Measurements from ENCODE around the gene FRYL. TPM values are rescaled to one million over a fixed set of nuclear protein-coding genes. Genes with fewer than 3 reads are reported as not detected.

The FRYL gene
- total RNA-seq, 1 experiment from 2014 or later: 53.9 TPM

- intact Hi-C loops (cut with micrococcal nuclease): no loop called here
- no peak for TF ChIP-seq CTCF (IDR thresholded peaks at IDR 0.05; ENCODE audit: unreplicated experiment)
- Mint-ChIP-seq H3K27ac (ENCODE audit: low read depth, unreplicated experiment) (no peak overlapping the region), H3K27me3 (ENCODE audit: insufficient read depth, unreplicated experiment) (no peaks in the 10 kb centered on the region), H3K4me1 (ENCODE audit: insufficient read depth, unreplicated experiment) (no peaks in the 10 kb centered on the region), H3K4me3 (ENCODE audit: unreplicated experiment) (no peak overlapping the region), H3K36me3 (ENCODE audit: insufficient read depth, unreplicated experiment) (no peaks in the 10 kb centered on the region), H3K9me3 (ENCODE audit: unreplicated experiment) (no peaks in the 10 kb centered on the region)
- BruUV-seq (replicated peaks): no TSS peak
- DNase-seq (ENCODE audit: unreplicated experiment): no peak
- CTCF ChIA-PET: interaction anchor here (0.7 to 1.7 kb wide), 3 partner anchors 10 to 195 kb away, joined by 4 to 9 read pairs (median 4); partner anchors contain the start of gene FRYL
- POLR2A ChIA-PET: interaction anchor here (2.2 to 3.8 kb wide), 2 partner anchors 9 to 11 kb away, joined by 5 to 16 read pairs; partner anchors contain the start of gene FRYL
Observed at GRCh38 chr4:48791313-48791712, 11.2 kb upstream of the FRYL start.

DNA sequence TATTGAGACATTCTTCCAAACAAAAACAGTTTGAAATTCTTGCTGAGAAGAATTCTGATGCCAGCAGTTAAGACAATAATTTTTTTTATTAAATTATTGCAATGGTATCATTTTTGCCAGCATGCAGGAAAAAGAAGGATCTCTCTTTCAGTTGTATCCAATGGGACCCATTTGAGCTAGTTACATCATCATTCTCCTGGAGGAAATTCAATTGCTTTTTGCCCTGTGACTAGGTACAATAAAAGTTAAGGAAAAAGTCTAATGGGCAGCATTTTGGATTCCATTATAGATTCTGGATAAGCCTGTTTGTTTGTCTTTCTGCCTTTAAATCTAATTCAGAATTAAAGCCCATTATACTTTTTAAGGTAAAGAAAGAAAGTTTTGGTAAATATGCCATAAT is 10.5 kb upstream of the FRYL start:
- Mint-ChIP-seq H3K4me3 (ENCODE audit: unreplicated experiment) (no peak overlapping the region), H3K27me3 (ENCODE audit: insufficient read depth, unreplicated experiment) (no peaks in the 10 kb centered on the region), H3K27ac (ENCODE audit: low read depth, unreplicated experiment) (no peak overlapping the region), H3K9me3 (ENCODE audit: unreplicated experiment) (no peaks in the 10 kb centered on the region), H3K36me3 (ENCODE audit: insufficient read depth, unreplicated experiment) (no peaks in the 10 kb centered on the region), H3K4me1 (ENCODE audit: insufficient read depth, unreplicated experiment) (no peaks in the 10 kb centered on the region)
- intact Hi-C loops (cut with micrococcal nuclease): no loop called here
- ChIA-PET POLR2A (interaction anchor here (3.8 kb wide), 1 partner anchor 10 kb away, joined by 16 read pairs; the partner anchor contains the start of gene FRYL), CTCF (interaction anchor here (0.7 to 1.7 kb wide), 3 partner anchors 10 to 196 kb away, joined by 4 to 9 read pairs (median 4); partner anchors contain the start of gene FRYL)
- no peak for DNase-seq (ENCODE audit: unreplicated experiment)
- TF ChIP-seq CTCF (IDR thresholded peaks at IDR 0.05; ENCODE audit: unreplicated experiment): no peak
- BruUV-seq (replicated peaks): no TSS peak

- no peaks in the 10 kb centered on the region for H3K9me3 Mint-ChIP-seq (ENCODE audit: unreplicated experiment)
- ChIA-PET POLR2A (interaction anchor here (1.2 to 1.8 kb wide), 2 partner anchors 14 to 38 kb away, joined by 3 to 5 read pairs; no protein-coding TSS in a partner anchor), CTCF (no interaction called here)
- no peaks in the 10 kb centered on the region for H3K27me3 Mint-ChIP-seq (ENCODE audit: insufficient read depth, unreplicated experiment)
- no peak for TF ChIP-seq CTCF (IDR thresholded peaks at IDR 0.05; ENCODE audit: unreplicated experiment)
- no peak overlapping the region for H3K27ac Mint-ChIP-seq (ENCODE audit: low read depth, unreplicated experiment)
- no peak overlapping the region for H3K4me3 Mint-ChIP-seq (ENCODE audit: unreplicated experiment)
- no TSS peak for BruUV-seq (replicated peaks)
- no peak for DNase-seq (ENCODE audit: unreplicated experiment)
- H3K4me1 Mint-ChIP-seq (ENCODE audit: insufficient read depth, unreplicated experiment): no peaks in the 10 kb centered on the region
- no peaks in the 10 kb centered on the region for H3K36me3 Mint-ChIP-seq (ENCODE audit: insufficient read depth, unreplicated experiment)
- intact Hi-C loops (cut with micrococcal nuclease): no loop called here
Observed at GRCh38 chr4:48787056-48787455, 7.0 kb upstream of the FRYL start.

GRCh38 chr4:48786549-48786948 is 6.5 kb upstream of the FRYL start:
- Mint-ChIP-seq H3K36me3 (ENCODE audit: insufficient read depth, unreplicated experiment) (no peaks in the 10 kb centered on the region), H3K4me1 (ENCODE audit: insufficient read depth, unreplicated experiment) (peaks cover 2% of the 10 kb centered on the region), H3K27me3 (ENCODE audit: insufficient read depth, unreplicated experiment) (no peaks in the 10 kb centered on the region), H3K4me3 (ENCODE audit: unreplicated experiment) (no peak overlapping the region), H3K9me3 (ENCODE audit: unreplicated experiment) (no peaks in the 10 kb centered on the region), H3K27ac (ENCODE audit: low read depth, unreplicated experiment) (no peak overlapping the region)
- intact Hi-C loops (cut with micrococcal nuclease): no loop called here
- no peak for TF ChIP-seq CTCF (IDR thresholded peaks at IDR 0.05; ENCODE audit: unreplicated experiment)
- DNase-seq (ENCODE audit: unreplicated experiment): no peak
- no TSS peak for BruUV-seq (replicated peaks)
- POLR2A ChIA-PET: interaction anchor here (1.2 kb wide), 1 partner anchor 39 kb away, joined by 3 read pairs; no protein-coding TSS in a partner anchor
- CTCF ChIA-PET: no interaction called here
